ENCODE results near the gene SPAG16. TPM values are rescaled to one million over a fixed set of nuclear protein-coding genes. Genes with fewer than 3 reads are reported as not detected.

SPAG16 gene
- total RNA-seq, 2 experiments from 2014 or later = 2.8 to 3.2 TPM

DNA sequence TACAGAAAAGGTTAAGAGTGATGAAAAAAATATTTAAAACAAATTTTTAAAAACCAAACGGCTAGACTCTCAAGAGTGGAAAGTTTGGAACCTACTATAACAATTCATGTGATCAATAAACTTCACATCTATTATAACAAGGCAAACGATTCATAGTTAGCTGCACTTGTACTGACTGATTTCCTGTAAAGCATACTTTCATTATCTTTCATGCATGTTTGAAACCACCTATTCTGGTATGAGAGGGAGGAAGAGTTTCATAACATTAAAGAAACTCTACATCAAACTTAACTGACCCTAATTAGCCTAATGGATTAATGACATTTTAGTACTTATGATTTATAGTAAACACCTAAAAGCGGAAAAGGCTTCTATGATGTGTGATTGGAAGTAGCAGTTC, 1082.9 kb downstream of the SPAG16 start:
- H3K27me3 ChIP-seq (ENCODE audit: control insufficient read depth in 1 of 2, insufficient read depth in 2 of 2, low read length in 2 of 2) = no peaks in the 10 kb centered on the region
- H3K27me3 Mint-ChIP-seq = no peaks in the 10 kb centered on the region

DNA sequence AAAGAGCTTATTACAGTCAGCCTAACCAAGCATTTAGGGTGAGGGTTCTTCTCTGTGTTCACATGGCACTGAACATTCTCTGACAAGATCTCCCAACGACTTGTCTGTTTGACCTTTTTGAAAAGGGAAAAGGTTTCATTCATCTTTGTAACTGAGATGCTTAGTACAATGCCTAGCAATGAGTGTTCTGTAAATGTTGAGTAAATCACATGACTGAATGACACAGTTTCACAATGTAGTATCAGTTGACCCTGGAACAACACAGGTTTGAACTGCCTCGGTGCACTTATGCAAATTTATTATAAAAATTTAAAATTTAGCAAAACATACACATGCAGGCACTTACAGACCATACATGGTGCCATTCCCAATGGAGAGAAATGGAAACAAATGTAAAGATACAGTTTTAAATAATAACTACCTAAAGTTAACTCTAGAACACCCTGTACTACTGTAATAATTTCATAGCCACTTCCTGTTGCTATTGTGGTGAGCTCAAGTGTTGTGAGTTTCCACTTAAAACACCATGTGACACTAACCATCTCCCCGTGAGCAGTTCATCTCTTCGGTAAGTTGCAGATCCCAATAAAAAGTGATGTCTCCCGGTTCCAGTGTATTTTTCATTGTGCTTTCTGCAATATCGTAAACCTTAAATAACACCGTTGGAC, 1092.5 kb downstream of the SPAG16 start:
- Histone ChIP-seq H3K27ac (ENCODE audit: low read depth in 1 of 2, low read length in 2 of 2) (no peak overlapping the region), H3K4me3 (ENCODE audit: low read length) (no peak overlapping the region), H3K36me3 (ENCODE audit: insufficient read depth, low read length) (no peaks in the 10 kb centered on the region), H3K4me1 (ENCODE audit: insufficient read depth, low read length) (no peaks in the 10 kb centered on the region), H3K9me3 (ENCODE audit: control insufficient read depth in 1 of 2, insufficient read depth in 1 of 2, low read length in 2 of 2) (no peaks in the 10 kb centered on the region), H3K27me3 (ENCODE audit: control insufficient read depth in 1 of 2, insufficient read depth in 2 of 2, low read length in 2 of 2) (no peaks in the 10 kb centered on the region)
- DNase-seq (no peak), ATAC-seq (ENCODE audit: poor library complexity) (no peak)
- H3K4me3 Mint-ChIP-seq = no peak overlapping the region
- no peaks in the 10 kb centered on the region for H3K9me3 Mint-ChIP-seq
- no peak overlapping the region for H3K27ac Mint-ChIP-seq
- no peaks in the 10 kb centered on the region for H3K4me1 Mint-ChIP-seq (ENCODE audit: low read depth)
- H3K27me3 Mint-ChIP-seq = no peaks in the 10 kb centered on the region
- TF ChIP-seq, protein P1, sequence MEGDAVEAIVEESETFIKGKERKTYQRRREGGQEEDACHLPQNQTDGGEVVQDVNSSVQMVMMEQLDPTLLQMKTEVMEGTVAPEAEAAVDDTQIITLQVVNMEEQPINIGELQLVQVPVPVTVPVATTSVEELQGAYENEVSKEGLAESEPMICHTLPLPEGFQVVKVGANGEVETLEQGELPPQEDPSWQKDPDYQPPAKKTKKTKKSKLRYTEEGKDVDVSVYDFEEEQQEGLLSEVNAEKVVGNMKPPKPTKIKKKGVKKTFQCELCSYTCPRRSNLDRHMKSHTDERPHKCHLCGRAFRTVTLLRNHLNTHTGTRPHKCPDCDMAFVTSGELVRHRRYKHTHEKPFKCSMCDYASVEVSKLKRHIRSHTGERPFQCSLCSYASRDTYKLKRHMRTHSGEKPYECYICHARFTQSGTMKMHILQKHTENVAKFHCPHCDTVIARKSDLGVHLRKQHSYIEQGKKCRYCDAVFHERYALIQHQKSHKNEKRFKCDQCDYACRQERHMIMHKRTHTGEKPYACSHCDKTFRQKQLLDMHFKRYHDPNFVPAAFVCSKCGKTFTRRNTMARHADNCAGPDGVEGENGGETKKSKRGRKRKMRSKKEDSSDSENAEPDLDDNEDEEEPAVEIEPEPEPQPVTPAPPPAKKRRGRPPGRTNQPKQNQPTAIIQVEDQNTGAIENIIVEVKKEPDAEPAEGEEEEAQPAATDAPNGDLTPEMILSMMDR (IDR thresholded peaks at IDR 0.05) = no peak
- CTCF ChIA-PET = no interaction called here
- POLR2A ChIA-PET = no interaction called here
- H3K36me3 Mint-ChIP-seq (ENCODE audit: low read depth) = no peaks in the 10 kb centered on the region
- intact Hi-C loops (cut with DNase I, micrococcal nuclease) = no loop called here

More for the DNA sequence above, 1082.9 kb downstream of the SPAG16 start:
- H3K36me3 Mint-ChIP-seq (ENCODE audit: low read depth) = no peaks in the 10 kb centered on the region
- TF ChIP-seq, protein P1 (IDR thresholded peaks at IDR 0.05) = no peak
- CTCF ChIA-PET = no interaction called here
- no peak for ATAC-seq (ENCODE audit: poor library complexity)
- POLR2A ChIA-PET = no interaction called here
- H3K4me3 ChIP-seq (ENCODE audit: low read length) = no peak overlapping the region
- DNase-seq = no peak
- no peaks in the 10 kb centered on the region for H3K4me1 ChIP-seq (ENCODE audit: insufficient read depth, low read length)
- intact Hi-C loops (cut with DNase I, micrococcal nuclease) = no loop called here
- H3K9me3 Mint-ChIP-seq = no peaks in the 10 kb centered on the region
- H3K4me1 Mint-ChIP-seq (ENCODE audit: low read depth) = no peaks in the 10 kb centered on the region
- H3K9me3 ChIP-seq (ENCODE audit: control insufficient read depth in 1 of 2, insufficient read depth in 1 of 2, low read length in 2 of 2) = no peaks in the 10 kb centered on the region
- H3K27ac Mint-ChIP-seq = no peak overlapping the region
- H3K36me3 ChIP-seq (ENCODE audit: insufficient read depth, low read length) = no peaks in the 10 kb centered on the region
- no peak overlapping the region for H3K4me3 Mint-ChIP-seq
- no peak overlapping the region for H3K27ac ChIP-seq (ENCODE audit: low read depth in 1 of 2, low read length in 2 of 2)

DNA sequence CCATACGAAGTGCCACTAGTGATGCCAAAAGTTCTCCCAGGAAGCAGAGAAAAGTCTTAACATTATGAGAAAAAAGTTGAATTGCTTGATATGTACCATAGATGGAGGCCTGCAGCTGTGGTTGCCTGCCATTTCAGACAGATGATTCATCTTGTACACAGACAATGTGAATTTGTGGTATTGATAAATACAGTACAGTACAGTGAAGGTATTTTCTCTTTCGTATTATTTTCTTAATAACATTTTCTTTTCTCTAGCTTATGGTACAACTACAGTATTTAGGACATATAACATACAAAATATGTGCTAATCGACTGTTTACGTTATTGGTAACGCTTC, 1093.0 kb downstream of the SPAG16 start:
- H3K27me3 ChIP-seq (ENCODE audit: control insufficient read depth in 1 of 2, insufficient read depth in 2 of 2, low read length in 2 of 2) = no peaks in the 10 kb centered on the region
- Mint-ChIP-seq H3K27ac (no peak overlapping the region), H3K4me1 (ENCODE audit: low read depth) (no peaks in the 10 kb centered on the region), H3K36me3 (ENCODE audit: low read depth) (no peaks in the 10 kb centered on the region), H3K27me3 (no peaks in the 10 kb centered on the region), H3K4me3 (no peak overlapping the region), H3K9me3 (no peaks in the 10 kb centered on the region)
- no peak for DNase-seq
- CTCF ChIA-PET = no interaction called here
- H3K36me3 ChIP-seq (ENCODE audit: insufficient read depth, low read length) = no peaks in the 10 kb centered on the region
- POLR2A ChIA-PET = no interaction called here
- no peaks in the 10 kb centered on the region for H3K9me3 ChIP-seq (ENCODE audit: control insufficient read depth in 1 of 2, insufficient read depth in 1 of 2, low read length in 2 of 2)
- TF ChIP-seq, protein P1 (IDR thresholded peaks at IDR 0.05) = no peak
- intact Hi-C loops (cut with DNase I, micrococcal nuclease) = no loop called here
- no peaks in the 10 kb centered on the region for H3K4me1 ChIP-seq (ENCODE audit: insufficient read depth, low read length)
- no peak overlapping the region for H3K27ac ChIP-seq (ENCODE audit: low read depth in 1 of 2, low read length in 2 of 2)
- ATAC-seq (ENCODE audit: poor library complexity) = no peak
- no peak overlapping the region for H3K4me3 ChIP-seq (ENCODE audit: low read length)
